Measurements from ENCODE around the gene SYT11. TPM values are rescaled to one million over a fixed set of nuclear protein-coding genes. Genes with fewer than 3 reads are reported as not detected.

SYT11 gene
- total and polyA plus RNA-seq, 9 of the 15 experiments (the other 6 are each of a cell fraction or from before 2014, with no cell fraction given), result 0.05 to 0.18 (median 0.11) TPM

- H3K4me2 ChIP-seq (ENCODE audit: insufficient read depth, low read length), result peak overlapping the region; percentile 59; the same call in 1 of the 2 replicates
- FAIRE-seq (no peak), ATAC-seq (peak; percentile 1; the same call in 1 of the 3 replicates), DNase-seq (ENCODE audit: extremely low read depth in 1 of 4, low spot score in 3 of 4) (peak in 1 of 4 experiments; percentile 20)
- intact Hi-C loops (cut with micrococcal nuclease), result loop anchor here (1.0 to 2.0 kb wide), 2 partner anchors 25 to 74 kb away; no protein-coding TSS in a partner anchor
- no peaks in the 10 kb centered on the region for H3K9me1 ChIP-seq (ENCODE audit: control insufficient read depth, insufficient read depth, low read length)
- peak overlapping the region; percentile 60 for H3K4me3 ChIP-seq
- no peaks in the 10 kb centered on the region; the same call in 1 of the 2 replicates for H4K20me1 ChIP-seq (replicated peaks; ENCODE audit: control insufficient read depth, insufficient read depth, low read length)
- no TSS peak for BruUV-seq (replicated peaks)
- H3K27ac ChIP-seq (ENCODE audit: extremely low read depth, low read depth, low read length), result peak overlapping the region; percentile 92
- H3K9me3 ChIP-seq (replicated peaks; ENCODE audit: control insufficient read depth, insufficient read depth, low read depth, low read length), result no peaks in the 10 kb centered on the region
- H3K4me1 ChIP-seq (replicated peaks in 1 of 2; ENCODE audit: control insufficient read depth in 2 of 2, insufficient read depth in 2 of 2, low read length in 2 of 2), result peaks cover 10 to 14% of the 10 kb centered on the region in 2 experiments; a peak in 4 of 5 replicates
- in situ Hi-C loops (cut with MboI), result no loop called here
- ChIA-PET CTCF (ENCODE audit: low intra/inter-chr PET ratio) (no interaction called here), POLR2A (interaction anchor here (0.7 to 1.7 kb wide), 9 partner anchors 8 to 119 kb away, joined by 3 to 9 read pairs (median 4); no protein-coding TSS in a partner anchor)
- peak overlapping the region in 1 of 2 experiments; percentile 87; a peak in 2 of 4 replicates for H3K9ac ChIP-seq (ENCODE audit: insufficient read depth in 1 of 2, low read depth in 2 of 2, low read length in 2 of 2)
- peaks cover 31% of the 10 kb centered on the region for H3K79me2 ChIP-seq (ENCODE audit: control insufficient read depth, insufficient read depth, low read length)
- H2AFZ ChIP-seq (ENCODE audit: low read depth, low read length), result peak overlapping the region; percentile 93
- H3K27me3 ChIP-seq (ENCODE audit: control insufficient read depth in 2 of 2, insufficient read depth in 2 of 2, low read length in 2 of 2), result no peaks in the 10 kb centered on the region
- H3K36me3 ChIP-seq (ENCODE audit: control insufficient read depth, insufficient read depth, low read length), result peaks cover 17% of the 10 kb centered on the region
- WGBS (ENCODE audit: insufficient coverage, low coverage, missing lambda C conversion rate), result 6% methylated on average over 12 of the region's 12 CpGs
- TF ChIP-seq ARNT (IDR thresholded peaks at IDR 0.05) (no peak), ZNF592 (IDR thresholded peaks at IDR 0.05) (no peak), MGA (IDR thresholded peaks at IDR 0.05) (peak; percentile 17; the same call in 1 of the 2 replicates), TRIM28 (IDR thresholded peaks at IDR 0.05) (no peak), NCOR1 (IDR thresholded peaks at IDR 0.05) (no peak), ESRRA (IDR thresholded peaks at IDR 0.05; ENCODE audit: borderline replicate concordance, low read depth) (peak; percentile 22; the same call in 1 of the 2 replicates)
These were observed 550 bp upstream of the SYT11 start for GRCh38 chr1:155858800-155859233.
